Islet precursor cell (in vitro differentiated cells): ENCODE results near the gene SLC2A4RG.

Experiments
- DNase-seq: peaks from one replicate; pipeline ENCODE4 v3.0.0-alpha.2; 2018

SLC2A4RG gene

DNA sequence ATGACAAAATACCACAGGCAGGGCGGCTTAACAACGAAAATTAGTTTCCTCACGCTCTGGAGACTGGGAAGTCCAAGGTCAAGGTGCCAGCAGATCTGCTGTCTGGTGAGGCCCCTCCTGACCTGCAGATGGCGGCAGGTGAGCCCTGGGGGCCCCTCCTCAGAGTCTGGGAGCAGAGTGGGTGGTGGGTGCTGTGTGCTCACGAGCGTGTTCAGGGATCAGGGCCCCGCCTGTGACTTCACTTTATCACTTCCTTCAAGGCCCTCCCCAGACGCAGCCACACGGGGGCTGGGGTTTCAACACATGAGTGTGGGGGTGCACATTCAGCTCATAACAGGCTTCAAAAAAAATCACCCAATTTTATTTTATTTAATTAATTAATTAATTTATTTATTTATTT lies 39.3 kb downstream of the SLC2A4RG start:
- DNase-seq = no peak

DNA sequence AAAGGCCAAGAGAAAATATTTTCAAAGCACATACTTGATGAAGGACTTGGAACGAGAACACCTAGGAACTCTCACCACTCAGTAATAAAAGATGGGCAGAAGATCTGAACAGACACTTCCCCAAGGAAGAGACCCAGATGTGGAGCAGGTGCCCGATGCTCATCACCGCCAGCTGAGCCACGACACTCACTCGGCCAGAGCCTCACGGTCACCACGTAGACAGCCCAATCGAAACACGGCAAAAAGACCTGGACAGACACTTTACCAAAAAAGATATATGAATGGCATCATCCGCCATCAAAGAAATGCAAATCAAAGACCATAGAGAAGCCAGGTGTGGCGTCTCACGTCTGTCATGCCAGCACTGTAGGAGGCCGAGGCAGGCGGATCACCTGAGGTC lies 41.6 kb downstream of the SLC2A4RG start:
- no peak for DNase-seq

DNA sequence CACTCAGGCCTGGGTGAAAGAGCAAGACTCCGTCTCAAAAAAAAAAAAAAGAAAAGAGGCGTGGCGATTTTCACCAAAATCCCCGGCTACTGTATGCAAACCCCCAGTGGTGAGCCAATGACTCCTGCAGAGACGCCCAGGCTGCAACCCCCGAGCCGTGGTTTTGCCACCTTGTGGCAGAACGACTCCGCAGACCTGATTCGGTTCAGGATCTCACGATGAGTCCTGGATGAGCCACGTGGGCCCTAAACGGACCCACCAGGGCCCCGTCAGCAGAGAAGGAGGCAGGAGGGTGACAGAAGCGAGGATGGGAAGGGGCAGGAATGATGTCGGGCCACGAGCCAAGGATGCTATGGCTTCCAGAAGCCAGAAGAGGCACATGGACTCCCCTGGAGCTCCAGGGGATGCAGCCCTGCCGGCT lies 42.5 kb downstream of the SLC2A4RG start:
- no peak for DNase-seq

DNA sequence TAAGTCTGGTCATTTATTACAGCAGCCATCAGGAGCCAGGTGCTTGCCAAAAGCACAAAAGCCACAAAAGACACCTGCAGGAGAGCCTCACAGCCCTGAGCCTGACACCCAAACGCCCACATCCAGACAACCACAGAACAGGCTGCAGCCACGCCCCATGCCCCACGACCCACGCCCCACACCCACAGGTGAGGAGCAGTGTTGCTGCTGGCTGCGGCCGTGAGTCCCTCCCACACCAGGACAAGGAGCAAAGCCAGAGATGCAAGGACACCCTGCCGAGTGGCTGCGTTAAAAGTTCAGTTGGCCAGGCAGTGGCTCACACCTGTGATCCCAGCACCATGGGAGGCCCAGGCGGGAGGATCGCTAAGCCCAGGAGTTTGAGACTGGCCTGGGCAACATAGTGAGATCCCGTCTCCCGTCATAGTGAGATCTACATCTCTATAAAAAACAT lies 43.0 kb downstream of the SLC2A4RG start:
- DNase-seq = no peak

DNA sequence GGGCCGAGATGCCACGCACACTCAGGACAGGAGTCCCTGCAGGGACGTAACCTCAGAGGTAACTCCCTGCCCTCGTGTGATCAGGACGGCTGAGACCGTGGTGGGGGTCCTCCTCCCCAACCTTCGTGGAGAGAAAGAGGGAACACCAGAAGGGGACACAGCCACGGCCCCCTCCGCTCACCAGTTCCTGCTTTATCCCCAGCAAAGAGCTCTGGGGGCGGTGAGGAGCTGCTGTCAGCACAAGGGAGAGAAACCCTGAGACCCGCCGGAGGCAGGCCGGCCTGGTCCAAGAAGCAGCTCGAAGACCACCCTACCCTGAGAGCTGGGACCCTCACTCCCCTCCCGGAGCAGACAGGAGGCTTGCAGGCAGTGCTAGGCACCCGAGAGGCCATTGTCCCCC lies 44.4 kb downstream of the SLC2A4RG start:
- no peak for DNase-seq

DNA sequence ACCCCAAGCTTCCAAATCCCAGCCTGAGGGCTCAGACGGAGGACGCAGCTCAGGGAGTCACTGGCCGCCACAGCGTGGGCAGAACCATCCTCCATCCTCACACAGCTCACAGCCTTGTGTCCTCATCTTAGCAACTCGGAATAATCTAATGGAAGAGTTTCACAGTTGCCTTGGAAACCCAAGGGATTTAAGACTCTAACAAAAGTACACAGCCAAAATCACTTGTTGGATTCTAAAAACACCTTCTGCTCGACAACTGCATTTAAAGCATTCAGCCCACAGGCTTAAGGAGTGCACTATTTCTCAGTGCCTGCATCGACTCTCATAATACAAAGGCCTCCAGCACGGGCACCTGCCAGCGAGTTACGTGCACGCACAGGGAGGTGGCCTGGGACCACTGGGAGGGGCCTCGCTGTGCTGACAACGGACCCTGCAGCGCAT lies 46.1 kb downstream of the SLC2A4RG start:
- DNase-seq = no peak

DNA sequence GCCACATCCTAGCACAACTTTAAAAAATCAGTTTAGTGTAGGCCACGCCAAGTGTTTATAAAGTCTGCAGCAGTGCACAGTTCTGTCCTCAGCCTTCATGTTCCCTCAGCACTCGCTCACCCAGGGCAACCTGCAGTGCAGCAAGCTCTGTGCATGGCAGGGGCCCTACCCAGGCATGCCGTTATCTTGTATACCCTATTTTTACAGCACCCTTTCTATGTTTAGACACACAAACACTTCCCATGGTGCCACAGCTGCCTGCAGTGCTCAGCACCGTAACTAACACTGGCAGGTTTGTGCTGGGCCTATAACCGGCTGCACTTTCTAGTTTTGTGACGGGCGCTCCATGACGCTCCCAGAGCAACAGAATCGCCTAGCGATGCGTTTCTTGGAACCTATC lies 47.7 kb downstream of the SLC2A4RG start:
- DNase-seq = no peak

DNA sequence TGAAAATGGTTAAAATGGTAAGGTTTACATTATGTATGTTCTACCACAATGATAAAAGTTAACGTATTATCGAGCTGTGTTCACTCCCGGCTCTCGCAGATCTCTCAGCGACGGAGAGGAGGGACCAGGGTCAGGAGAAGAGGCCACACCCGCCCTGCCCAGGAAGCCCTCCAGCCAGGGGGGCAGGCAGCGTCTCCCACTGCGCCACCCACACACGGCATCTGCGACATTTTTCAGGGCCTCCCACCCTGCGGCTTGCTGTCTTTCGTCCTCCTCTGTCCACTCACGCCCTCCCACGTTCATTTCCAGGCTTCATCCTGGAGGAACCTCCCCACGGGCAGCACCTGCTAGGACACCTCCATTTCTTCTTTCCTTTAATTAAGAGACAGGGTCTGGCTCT lies 48.2 kb downstream of the SLC2A4RG start:
- DNase-seq = no peak

DNA sequence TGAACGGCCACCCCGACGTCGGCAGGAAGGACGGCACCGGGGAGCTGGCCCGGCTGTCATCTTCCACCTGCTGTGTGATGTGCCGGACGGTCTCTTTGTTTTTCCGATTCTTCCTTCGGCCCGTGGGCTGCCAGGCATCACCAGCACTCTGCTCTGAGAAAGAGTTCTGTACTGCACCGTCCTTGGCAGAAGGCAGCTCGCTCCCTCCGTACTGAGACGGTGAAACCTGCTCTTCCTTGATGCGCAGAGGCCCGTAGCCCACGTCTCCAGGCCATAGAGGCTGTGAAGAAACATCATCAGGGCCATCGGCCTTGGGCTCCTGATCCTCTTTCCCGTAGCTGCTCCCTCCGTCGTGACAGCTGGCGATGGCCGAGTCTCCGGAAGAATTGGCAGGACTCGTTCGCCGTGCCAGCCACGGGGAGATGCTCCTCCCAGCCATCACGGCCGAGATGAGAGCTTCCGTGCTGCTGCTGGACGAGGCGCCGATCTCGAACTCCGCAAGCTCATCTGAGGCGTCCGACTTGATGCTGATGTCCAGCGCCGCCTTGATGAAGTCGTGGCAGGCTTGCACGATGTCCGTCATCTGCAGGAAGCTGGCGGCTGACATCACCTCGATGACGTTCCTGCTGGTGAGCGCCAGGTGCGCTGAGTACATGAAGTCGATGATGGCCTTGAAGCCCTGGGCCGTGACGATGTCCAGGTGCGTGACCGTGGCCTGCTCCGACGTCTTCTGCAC lies 50.4 kb downstream of the SLC2A4RG start:
- DNase-seq = no peak

DNA sequence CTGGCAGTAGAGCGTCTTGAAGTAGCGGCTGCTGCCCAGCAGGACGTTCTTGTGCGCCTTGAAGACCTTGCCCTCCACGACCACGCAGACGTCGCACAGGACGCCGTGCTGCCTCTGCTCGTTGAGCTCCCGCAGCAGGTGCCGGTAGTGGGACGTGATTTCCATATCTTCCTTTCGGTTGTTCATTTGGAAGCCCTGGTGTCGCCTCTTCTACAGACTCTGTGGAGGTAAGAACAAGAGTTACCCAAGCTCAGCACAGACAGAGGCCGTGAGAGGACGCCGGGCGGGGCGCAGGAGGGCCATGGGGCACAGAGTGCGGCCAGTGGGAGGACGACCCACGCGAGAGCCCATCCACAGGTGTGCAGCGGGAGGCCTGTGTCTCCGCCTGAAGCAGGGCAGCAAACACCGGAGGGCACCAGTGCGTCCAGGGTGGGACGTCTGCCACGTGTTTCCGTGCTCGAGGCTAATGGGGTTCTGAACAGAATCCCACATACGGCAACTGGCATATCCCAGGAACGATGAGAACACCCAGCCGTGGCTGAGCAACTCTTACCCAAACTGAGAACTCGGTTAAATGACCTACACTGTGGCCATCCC lies 51.1 kb downstream of the SLC2A4RG start:
- DNase-seq = no peak

DNA sequence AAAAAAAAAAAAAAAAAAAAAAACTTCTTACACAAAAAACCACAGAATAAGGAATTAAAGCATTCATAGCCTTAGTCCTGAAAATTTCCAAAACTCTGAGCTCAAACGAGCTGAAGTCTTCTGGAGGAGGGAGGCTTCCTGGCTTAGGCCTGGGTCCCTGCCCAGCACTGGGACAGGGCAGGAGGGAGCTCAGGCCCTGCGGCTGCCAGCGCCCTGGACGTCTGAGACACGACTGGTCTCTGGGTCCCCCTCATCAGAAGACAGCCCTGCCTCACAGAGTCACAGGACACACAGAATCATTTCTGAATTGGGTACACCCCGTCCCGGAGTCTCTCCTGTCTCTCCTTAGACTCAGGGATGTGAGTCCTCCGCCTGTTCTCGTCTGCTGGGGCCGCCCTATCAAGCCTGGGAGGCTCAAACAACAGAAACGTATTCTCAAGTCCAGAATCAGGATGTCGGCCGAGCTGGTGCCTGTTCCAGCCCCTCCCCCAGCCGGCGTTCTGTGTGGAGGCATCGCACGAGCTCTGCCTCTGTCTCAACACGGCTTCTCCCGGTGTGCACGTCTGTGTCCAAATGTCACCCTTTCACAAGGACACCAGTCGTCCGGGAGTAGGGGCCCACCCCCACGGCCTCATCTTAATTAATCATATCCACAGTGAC lies 52.1 kb downstream of the SLC2A4RG start:
- DNase-seq = no peak

DNA sequence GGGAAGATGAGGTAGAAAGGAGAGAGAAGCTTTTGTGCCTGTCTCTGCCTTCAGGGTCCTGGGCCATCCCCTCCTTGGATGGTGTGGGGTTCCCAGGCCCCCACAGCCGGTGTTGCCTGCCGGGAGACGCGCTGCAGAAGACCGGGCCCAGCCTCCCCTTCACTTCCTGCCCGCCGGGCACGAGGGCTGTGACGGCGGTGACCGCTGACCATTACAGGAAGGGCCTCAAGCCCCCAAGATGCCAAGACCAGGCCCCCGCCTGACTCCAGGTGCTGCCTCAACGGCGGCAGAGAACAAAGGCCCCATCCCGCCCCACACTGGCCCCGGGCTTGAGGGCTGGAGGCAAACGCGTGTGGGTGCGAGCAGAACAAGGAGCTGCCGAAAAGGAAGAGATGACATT lies 53.3 kb downstream of the SLC2A4RG start:
- no peak for DNase-seq
